Stimulated activated CD8-positive, alpha-beta memory T cell treated with anti-CD3 and anti-CD28 coated beads, Interleukin-15, amount 100 ng/mL, for 24 hours (primary cell): ENCODE measurements around the gene NCK2.
A peak's percentile ranks its signal among the peaks of the same experiment; 100 is the strongest.

Experiments used
- DNase-seq: peaks from one replicate; pipeline ENCODE4 v3.0.0-alpha.2; 2020; ENCODE audit warnings: low read depth

The NCK2 gene

DNA sequence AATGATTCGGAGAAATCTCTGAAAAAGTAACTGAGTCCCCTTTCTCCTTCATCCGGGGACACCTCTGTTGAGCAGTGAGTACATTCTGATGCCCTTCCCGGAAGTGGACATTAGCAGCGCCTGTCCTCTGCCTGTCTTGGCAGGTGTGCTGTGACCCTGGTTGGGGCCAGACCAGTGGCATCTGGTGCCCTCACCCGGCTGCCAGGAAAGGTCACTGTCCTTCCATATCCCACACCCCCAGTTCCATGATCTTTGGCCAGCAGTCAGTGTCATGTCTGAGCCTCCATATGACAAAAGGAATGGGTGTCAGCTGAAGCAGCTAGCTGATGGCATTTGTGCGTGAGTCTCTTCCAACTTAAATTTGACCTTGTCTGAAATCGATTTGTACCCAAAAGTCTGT, 128.1 kb downstream of the NCK2 start:
- no peak for DNase-seq

DNA sequence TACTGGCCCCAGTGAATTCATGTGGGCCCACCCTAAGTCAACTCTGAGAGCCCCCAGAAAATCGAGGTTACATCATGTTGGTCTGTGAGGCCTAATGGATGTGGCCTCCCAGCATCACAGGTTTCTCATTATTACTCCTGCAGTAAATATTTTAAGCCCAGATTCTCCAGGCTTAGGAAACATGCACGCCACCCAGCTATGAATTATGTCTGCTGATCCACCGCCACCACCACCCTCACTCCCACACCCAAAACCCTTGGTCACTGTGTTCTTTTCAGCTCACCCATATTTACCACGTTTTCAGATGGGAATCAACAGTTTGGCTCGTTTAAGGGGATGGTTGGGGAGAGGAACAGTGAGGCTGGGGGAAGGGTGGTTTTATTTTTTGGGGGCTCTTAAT, 128.6 kb downstream of the NCK2 start:
- DNase-seq, result no peak

DNA sequence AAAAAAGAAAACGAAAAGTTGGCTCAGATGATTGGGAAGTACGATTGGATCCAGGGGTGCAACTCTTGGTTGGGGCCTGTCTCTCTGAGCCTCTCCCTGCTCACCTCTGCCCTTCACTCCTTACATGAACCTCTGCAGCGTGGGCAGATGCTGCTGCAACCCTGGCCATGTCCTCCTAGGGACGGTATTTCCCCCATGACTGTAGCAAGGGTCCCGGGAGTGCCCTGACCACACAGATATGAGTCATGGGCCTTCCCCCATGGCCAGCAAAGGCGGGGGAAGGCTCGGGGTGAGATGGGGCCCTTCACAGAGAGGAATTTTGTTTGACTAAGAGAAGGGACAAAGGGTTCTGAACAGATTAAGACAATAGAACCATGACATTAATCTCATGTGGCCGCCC, 129.0 kb downstream of the NCK2 start:
- peak; percentile 13 for DNase-seq

DNA sequence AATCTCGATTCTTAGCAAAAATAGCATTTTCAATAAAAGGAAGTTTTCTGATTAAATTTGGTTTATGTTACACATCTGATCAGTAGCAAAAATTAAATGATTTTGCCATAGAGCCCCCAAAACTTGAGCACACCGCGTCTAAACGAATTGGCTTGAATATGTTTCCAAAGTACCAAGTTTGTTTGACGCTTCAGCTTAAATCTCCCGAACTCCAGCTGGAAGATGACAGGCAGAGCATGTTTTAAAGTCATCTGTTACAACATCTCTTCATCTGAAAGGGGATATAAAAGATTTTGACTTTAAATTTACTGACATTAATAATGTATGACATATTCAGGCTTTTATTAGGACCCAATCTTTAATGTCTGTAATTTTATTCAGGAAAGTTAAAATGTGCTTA, 129.8 kb downstream of the NCK2 start:
- DNase-seq, result no peak

DNA sequence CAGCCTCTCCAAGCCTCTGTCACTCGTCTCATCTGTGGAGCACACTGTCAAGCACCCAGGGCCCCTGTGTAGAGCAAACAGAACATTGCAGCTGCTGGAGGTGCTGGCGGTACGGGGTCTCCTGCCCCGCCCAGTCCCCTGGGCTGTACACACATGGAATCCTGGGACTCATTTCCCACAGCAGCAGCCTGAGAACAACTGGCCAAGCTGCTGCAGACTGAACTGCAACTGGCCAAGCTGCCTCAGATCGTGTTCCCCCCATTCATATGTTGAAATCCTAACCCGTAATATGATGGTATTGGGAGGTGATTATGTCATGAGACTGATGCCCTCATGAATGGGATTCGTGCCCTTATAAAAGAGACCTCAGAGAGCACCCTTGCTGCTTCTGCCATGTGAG, 130.5 kb downstream of the NCK2 start:
- no peak for DNase-seq

DNA sequence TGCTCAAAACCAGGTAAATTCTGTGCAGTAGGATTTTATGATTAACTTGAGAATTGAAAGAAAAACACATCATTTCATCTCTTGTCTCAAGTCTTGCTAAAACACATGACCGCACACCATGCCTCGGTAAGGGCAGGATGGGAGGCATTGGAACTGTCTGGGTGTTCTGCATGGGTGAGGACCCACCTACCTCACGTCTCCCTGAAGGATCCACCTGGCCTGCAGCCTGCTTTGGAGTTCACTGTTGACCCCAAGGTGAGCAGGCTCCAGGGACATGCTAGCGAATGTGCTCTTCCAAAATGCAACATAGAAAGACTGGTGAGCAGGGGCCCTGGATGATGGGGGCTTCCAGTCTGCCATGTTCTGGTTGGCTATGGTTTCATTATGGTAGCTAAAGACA, 131.5 kb downstream of the NCK2 start:
- DNase-seq, result no peak

DNA sequence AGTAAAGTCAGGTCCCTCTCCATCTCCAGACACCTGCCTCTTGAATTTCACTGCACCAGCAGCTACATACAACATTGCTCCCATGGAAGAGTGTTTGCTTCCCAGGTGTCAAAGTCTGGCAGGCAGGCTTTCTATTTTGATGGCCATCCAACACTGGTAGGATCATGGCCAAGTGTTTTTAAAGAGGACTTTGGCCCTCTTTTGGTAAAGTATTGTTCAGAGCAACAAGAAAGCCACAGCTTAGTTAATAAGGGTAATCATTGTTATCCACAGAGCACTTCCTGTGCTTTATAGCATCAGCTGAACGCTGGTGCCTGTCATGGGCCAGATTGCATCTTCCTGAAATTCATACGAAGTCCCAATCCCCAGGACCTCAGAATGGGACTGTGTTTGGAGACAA, 133.2 kb downstream of the NCK2 start:
- DNase-seq, result no peak

DNA sequence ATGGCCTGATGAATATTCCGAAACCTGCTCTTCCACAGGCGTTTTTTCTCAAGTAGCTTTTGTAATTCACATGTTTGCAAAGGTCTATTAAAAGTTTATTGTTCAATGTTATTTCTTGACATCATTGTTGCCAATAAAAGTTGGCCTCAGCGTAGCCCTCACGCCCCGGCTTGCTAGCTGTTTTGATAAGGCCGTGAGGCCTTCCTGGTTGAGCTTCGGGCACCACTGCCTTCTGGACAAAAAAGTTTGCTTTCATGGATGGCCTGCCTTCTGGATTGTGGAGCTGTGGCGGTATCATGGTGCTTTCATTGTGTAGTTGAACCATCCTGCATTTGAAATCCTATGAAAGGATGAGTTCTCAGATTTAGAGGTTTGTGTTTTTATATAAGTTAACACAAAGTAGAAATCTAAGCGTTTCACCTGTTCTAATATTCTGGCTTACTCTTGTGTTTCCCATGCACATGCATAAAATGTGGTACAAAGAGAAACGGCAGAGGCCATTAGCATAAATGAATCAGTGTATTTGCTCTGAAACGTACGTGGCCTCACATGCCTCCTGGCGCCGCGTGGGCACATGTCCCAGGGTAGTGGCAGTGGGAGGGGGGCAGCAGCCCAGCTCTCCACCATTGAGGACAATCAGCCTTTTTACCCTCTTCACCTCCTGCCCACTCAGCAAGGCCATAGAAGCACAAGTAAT, 134.5 kb downstream of the NCK2 start:
- no peak for DNase-seq

DNA sequence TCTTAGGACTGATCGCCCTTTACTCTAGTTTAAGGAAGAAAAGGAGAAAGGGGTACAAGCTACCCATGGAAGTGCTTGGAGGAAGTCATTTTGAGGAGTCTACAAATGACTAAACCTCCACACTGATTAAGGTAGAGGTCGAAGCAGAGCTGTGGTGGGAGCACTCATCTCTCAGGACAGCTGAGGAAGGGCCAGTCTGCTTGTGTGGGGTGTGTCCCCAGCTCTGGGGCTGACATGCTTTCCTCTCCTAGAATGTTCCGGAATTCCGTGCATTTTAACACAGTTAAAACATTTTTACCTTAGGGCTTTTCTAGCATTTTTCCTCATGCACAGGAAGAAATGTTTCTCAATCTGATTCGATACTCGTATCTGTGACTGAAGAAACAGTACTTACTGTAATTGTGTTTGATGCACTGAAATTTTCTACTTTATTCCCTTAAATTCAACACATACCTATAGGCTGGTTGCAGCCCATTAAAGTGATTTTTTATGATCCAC, 135.1 kb downstream of the NCK2 start:
- no peak for DNase-seq

DNA sequence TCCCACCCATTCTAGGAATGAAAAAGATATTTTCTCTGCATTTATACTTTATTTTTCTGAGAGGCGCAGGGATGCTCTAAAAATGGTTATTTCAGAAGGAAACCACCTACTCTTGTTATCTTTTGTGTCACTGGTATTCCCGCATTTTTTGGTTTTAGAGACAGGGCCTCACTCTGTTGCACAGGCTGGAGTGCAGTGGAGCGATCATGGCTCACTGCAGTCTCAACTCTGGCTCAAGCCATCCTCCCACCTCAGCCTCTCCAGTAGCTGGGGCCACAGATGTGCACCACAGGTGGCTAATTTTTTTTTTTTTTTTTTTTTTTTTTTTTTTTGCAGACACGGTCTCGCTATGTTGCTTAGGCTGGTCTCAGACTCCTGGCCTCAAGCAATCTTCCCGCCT, 135.9 kb downstream of the NCK2 start:
- DNase-seq, result no peak

DNA sequence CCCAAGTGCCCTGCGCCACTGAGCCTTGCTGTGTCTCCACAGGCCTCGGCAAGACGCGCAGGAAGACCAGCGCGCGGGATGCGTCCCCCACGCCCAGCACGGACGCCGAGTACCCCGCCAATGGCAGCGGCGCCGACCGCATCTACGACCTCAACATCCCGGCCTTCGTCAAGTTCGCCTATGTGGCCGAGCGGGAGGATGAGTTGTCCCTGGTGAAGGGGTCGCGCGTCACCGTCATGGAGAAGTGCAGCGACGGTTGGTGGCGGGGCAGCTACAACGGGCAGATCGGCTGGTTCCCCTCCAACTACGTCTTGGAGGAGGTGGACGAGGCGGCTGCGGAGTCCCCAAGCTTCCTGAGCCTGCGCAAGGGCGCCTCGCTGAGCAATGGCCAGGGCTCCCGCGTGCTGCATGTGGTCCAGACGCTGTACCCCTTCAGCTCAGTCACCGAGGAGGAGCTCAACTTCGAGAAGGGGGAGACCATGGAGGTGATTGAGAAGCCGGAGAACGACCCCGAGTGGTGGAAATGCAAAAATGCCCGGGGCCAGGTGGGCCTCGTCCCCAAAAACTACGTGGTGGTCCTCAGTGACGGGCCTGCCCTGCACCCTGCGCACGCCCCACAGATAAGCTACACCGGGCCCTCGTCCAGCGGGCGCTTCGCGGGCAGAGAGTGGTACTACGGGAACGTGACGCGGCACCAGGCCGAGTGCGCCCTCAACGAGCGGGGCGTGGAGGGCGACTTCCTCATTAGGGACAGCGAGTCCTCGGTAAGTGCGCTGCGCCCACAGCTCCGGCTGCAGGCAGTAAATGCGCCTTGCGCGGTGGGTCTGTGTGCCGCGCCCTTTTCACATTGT, 136.8 kb downstream of the NCK2 start:
- no peak for DNase-seq

DNA sequence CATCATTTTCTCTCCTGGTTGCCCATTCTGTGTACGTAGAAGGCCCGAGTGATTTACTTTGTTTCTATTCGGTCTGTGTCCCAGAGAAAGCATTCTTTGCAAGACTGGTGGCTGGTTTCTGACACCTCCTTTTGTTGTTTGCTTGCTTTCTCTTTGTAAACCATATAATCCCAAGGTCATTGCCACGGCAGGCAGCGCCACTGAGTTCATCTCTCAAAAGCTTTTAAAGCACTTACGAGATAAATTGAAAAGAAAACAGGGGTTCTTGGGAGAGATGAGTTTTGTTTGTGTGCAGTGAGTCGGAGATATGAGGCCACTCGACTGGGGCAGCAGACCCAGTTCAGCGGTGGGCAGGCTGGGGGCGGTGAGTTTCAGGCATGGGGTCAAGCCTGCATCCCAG, 137.6 kb downstream of the NCK2 start:
- no peak for DNase-seq

DNA sequence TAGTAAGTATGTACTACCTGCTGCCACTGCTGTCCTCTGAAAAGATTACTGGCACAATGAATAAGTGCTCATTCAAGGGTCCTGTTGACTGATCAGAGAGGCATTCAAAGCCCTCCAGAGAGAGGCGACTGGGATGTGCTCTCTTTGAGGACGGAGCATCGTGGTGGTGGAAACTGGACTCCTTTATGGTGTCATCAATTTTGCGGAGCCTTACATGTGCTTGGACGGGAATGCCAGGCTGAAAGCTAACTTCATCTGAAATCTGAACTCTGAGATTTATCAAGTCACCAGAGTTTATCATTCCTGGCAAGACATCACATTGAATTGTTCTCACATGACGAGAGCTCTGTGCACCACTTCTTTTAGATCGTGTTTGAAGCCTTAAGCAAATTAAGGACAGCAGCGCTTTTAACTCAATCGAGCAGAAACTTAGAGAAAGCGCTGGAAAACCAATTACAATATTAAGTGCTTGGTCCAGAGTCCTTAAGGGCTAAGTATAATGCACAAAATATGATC, 138.3 kb downstream of the NCK2 start:
- no peak for DNase-seq

DNA sequence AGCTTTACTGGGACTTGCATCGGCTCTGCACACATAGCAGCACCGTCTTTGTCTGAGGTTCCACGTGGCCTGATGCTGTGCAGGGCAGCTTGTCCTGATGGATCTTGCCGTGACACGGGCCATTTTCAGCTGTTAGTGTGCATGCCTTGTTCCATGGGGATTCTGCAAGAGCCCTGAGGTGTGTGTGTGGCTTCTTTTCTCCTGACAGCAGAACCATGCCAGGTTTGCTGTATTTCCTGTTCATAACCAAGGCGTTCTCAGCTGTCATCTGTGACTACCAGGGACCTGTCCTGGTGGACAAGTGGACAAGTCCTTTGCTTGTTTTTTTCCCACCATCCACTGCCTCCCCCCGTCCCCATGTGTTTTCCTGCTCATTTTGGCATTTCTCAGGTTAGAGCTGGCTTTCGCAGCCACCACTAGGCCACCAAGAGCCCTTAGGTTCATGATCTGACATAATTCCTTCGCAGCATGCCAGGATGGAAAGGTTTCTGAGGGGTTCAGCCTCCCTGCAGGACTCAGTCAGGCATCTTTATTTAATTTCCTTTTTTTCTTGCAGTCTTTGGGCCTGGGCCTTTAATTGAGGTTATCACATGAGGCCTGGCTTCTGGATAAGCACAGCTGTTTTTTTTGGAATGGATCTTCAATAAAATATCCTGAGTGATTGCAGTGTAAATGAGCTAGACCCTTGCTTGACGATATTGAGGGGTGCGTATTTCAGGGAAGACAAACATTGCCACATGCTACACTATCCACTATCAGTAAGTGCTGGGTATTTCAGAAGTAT, 139.4 kb downstream of the NCK2 start:
- DNase-seq, result no peak

DNA sequence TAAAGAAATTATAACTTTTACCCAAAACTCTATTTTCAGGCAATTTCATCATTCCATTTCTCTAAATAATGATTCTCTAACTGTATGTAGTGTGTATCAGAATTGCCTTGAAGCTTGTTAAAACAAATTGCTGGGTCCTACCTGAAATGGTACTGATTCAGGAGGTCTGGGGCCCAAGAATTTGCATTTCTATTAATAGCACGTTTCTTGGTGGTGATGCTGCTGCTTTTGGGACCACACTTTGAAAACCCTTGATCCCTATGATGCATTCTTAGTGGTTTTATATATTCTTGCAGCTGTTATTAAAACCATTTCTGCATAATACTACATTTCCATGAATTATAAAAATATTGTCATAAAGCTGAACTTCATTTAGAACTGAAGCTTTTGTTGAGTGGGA, 140.7 kb downstream of the NCK2 start:
- no peak for DNase-seq

DNA sequence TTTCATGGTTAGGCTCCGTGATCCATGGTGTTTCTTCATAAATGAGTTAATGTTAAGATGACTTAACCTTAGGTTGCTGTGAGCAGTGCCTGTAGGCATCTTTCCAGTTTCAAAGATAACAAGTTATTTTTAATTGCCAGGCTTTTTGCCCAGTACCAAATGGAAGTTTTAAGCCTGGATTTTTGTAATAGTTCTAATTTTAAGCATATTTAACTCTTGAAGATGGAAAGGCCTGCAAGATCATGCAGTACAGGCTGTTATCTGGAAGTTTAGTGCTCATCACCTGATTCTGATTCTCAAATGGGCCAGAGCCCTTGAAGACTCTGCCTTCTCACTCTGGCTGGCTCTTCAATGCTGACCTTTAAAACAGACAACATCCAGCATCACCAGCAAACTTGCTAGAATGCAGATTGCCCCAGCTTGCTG, 141.3 kb downstream of the NCK2 start:
- no peak for DNase-seq

DNA sequence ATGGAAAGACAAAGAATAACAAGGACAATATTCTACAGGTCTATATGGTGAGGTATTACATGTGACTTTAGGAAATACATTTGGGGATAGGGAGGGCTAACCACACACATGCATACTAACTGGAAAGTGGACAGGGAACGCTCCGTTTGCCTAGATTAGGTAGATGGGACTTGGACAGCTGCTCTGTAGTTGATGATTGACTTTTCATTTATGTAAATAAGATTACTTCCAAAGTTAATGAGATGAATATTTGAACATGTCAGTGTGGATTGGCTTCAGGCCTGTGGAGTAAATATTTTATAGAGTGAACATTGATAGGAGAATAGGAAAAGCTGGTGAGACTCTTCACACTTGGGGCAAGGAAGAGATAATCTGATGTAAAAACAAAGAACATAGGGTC, 142.0 kb downstream of the NCK2 start:
- no peak for DNase-seq

DNA sequence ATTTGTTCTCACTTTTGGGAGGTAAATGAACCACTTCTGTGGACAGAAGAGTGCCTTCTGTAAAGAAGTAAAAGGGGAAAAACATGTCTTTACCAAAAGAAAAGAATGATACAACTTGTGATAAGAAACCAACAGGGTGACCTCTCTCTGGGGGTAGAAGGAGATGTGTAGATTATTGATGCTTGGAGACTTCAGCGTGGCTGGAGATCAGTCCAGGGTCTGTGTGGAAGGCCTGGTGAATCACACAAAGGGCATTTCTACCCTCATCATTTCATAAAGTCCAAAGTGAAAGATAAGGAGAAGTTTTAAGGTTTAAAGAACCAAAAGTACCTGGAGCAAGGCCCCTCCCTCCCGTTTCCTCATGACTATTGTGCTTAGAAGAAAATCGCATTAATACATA, 142.5 kb downstream of the NCK2 start:
- DNase-seq, result no peak

DNA sequence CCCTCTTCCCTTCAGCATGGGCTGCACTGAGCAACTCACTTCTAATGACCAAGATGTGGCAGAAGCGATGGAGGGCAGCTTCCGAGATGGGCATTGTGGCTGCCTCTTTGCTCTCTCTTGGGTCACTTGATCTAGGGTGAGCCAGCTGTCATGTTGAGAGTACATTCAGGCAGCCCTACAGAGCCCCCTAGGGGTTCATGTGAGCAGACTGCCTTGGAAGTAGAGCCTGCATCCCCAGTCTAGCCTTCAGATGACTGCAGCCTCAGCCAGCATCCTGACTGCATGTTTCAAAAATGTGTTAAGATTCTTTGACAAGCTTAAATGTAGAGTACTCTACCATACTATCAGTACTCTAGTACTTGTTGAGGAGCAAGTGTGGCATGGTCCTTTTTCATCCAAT, 143.9 kb downstream of the NCK2 start:
- DNase-seq, result no peak

DNA sequence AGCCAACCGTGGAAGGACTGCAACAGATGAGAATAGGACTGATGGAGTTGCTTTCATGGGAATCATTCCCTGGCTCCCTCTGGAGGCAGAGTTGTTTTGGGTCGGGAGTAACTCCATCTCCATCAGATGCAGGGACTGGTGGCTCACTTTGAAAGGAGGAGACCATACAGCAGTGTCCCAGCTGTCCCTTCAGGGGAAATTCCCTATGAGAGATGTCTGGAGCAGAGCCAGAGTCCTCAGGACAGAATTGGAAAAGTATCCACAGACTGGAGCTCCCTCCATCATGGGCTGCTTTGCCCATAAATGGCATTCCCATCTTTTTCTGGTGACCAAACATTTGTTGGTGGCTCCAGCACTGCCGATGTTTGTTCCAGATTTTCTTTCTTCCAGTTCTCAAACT, 144.3 kb downstream of the NCK2 start:
- no peak for DNase-seq

DNA sequence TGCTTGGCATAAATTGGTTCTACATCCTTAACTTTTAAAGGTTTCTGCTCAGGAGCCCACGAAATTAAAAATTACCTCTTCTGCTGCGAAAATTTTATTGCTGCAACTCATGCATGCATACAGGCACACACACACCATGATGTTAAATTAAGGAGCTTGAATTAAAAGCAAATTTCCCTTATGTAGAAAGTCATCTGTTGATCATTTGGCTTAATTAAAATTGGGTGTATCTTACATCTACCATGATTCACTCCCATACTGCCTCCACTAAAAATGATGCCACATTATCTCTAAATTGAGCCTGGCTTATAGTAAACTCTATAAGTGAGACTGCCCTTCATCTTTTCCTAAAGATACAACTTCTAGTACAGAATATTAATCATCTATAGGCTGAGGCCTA, 145.4 kb downstream of the NCK2 start:
- no peak for DNase-seq

DNA sequence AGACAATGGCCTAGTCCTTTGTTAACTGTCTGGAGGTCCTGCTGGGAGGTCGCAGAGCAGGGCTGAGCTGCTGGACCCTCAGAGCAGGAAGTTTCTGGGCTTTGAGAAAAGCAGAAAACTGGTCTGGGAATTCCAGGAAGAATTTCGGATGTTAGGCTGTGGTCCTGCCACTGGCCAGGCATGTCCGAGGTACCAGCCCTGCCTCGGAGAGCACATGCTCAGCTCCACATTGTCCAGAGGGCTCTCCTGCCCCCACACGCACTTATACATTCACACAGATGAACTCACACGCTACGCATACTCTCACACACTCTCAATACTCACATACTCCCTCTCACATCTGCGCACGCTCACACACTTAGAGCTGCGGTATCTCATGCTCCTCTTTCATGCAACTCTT, 146.1 kb downstream of the NCK2 start:
- DNase-seq, result no peak
